Esophagus muscularis mucosa (tissue), 4 donors: ENCODE measurements around the gene SLC8B1. TPM values are rescaled to one million over a fixed set of nuclear protein-coding genes. Genes with fewer than 3 reads are reported as not detected.

Experiments used
- DNase-seq: peaks from one replicate; pipeline ENCODE4 v3.0.0-alpha.2; 2017; ENCODE audit errors: extremely low spot score
- H3K27ac ChIP-seq, 4 donors: fragments of 200-600 bp; sonication (generic); replicated peaks in 1 of 4; 1 replicate in 3 of 4; 2 replicates in 1 of 4; pipeline ENCODE4 v1.5.1; 2016 to 2019; ENCODE audit warnings: mild to moderate bottlenecking in 1 of 4
- H3K27me3 ChIP-seq, 4 donors: fragments of 200-600 bp; sonication (generic); one replicate each; pipeline versions ENCODE4 v1.5.1 to v1.6.0; 2016 to 2019
- H3K36me3 ChIP-seq, 4 donors: fragments of 200-600 bp; sonication (generic); one replicate each; pipeline ENCODE4 v1.5.1; 2016 to 2019
- H3K4me1 ChIP-seq, 4 donors: fragments of 200-600 bp; sonication (generic); one replicate each; pipeline ENCODE4 v1.5.1; 2016 to 2019
- H3K4me3 ChIP-seq, 4 donors: fragments of 200-600 bp; sonication (generic); 1 replicate in 2 of 4; 2 replicates in 2 of 4; pipeline ENCODE4 v1.5.1; 2016 to 2019; ENCODE audit warnings: mild to moderate bottlenecking in 4 of 4, moderate library complexity in 1 of 4
- H3K9me3 ChIP-seq, 4 donors: fragments of 200-600 bp; sonication (generic); 1 replicate in 3 of 4; 2 replicates in 1 of 4; pipeline ENCODE4 v1.5.1; 2016 to 2019
- EP300 ChIP-seq: sonication (generic); formaldehyde crosslinking; IDR thresholded peaks from one replicate; pipeline ENCODE4 v1.6.1; 2017; ENCODE audit warnings: antibody characterized with exemption
- POLR2A ChIP-seq: fragments of 450-650 bp; IDR thresholded peaks from one replicate; pipeline ENCODE4 v1.6.1; 2017; ENCODE audit warnings: antibody characterized with exemption, moderate library complexity, mild to moderate bottlenecking, low read depth
- POLR2AphosphoS5 ChIP-seq, 2 donors: sonication (generic); formaldehyde crosslinking; IDR thresholded peaks; one replicate each; pipeline ENCODE4 v1.6.1; 2017; ENCODE audit warnings: antibody characterized with exemption in 2 of 2
- WGBS: methylation state at CpG from one replicate; pipeline ENCODE4 v1.1.5; 2018; 5-methylcytosine and 5-hydroxymethylcytosine counted together
- intact Hi-C: fragments of 100-400 bp; cut with DNase I; formaldehyde crosslinking; loops from one replicate; pipeline ENCODE4 v1.15.1; 2023
- total RNA-seq, 4 donors: library from RNA; depleted of rRNA; stranded (reverse); fragments of >200 nt; gene quantifications; one replicate each; pipeline versions ENCODE4 v1.1.0 to v1.2.1, GENCODE V29; 2016
- TF ChIP-seq, protein P1 (sequence below), 3 experiments: fragments of 200-600 bp in 2 of 3; fragments of 450-650 bp in 1 of 3; sonication (generic) in 2 of 3; IDR thresholded peaks; one replicate each; pipeline ENCODE4 v1.5.1; 2017 to 2019; ENCODE audit warnings: antibody characterized with exemption in 3 of 3, mild to moderate bottlenecking in 2 of 3, moderate library complexity in 1 of 3

SLC8B1 gene
- total RNA-seq, 4 donors from 2014 or later, result 19.1 to 22.8 (median 19.8) TPM

DNA sequence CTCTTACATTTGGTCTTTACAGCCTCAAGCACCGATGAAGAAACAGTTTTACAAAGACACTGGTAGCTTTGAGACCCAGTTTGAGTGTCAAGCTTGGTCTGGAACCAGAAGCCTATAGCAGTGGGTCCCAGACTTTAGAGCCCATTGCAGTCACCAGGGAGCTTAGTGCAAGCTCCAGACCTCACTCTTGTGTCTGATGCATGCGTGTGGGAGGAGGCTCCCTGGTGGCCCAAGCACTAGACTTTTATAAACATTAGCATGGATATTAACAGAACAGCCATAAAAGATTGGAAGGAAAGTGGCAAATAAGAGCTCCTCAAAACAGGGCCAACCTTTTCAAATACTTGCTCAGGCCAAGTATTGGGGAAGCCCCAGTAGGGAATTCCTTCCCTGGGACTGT lies 45.5 kb downstream of the SLC8B1 start:
- H3K27me3 ChIP-seq, result no peaks in the 10 kb centered on the region
- H3K27ac ChIP-seq, result no peak overlapping the region
- no peaks in the 10 kb centered on the region for H3K9me3 ChIP-seq
- intact Hi-C loops, result no loop called here
- no peak for DNase-seq
- TF ChIP-seq POLR2AphosphoS5 (IDR thresholded peaks at IDR 0.05) (no peak), EP300 (no peak), POLR2A (no peak)
- TF ChIP-seq, protein P1, sequence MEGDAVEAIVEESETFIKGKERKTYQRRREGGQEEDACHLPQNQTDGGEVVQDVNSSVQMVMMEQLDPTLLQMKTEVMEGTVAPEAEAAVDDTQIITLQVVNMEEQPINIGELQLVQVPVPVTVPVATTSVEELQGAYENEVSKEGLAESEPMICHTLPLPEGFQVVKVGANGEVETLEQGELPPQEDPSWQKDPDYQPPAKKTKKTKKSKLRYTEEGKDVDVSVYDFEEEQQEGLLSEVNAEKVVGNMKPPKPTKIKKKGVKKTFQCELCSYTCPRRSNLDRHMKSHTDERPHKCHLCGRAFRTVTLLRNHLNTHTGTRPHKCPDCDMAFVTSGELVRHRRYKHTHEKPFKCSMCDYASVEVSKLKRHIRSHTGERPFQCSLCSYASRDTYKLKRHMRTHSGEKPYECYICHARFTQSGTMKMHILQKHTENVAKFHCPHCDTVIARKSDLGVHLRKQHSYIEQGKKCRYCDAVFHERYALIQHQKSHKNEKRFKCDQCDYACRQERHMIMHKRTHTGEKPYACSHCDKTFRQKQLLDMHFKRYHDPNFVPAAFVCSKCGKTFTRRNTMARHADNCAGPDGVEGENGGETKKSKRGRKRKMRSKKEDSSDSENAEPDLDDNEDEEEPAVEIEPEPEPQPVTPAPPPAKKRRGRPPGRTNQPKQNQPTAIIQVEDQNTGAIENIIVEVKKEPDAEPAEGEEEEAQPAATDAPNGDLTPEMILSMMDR (IDR thresholded peaks at IDR 0.05), result no peak
- no peaks in the 10 kb centered on the region for H3K4me1 ChIP-seq
- H3K4me3 ChIP-seq, result no peak overlapping the region
- H3K36me3 ChIP-seq, result peaks cover 55 to 100% (median 100%) of the 10 kb centered on the region in 4 donors
- WGBS, result 79% methylated on average over 2 of the region's 2 CpGs

DNA sequence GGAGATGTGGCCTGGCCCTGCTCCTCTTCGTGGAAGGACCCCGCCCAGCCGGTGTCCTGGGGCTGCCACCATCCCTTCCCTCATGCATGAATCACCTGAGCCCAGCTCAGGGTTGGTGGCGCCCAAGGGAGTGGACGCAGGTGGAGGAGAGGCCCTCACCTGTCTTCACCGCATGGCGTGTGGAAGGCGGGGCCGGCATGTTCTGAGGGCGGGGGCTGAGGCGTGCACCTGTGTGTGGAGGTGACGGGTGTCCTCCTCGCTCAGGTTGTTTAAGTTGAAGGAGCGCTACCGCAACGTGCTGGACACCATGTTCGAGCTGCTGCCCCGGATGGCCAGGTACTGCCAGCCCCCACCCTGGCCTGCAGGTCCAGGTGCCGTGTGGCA lies 47.0 kb downstream of the SLC8B1 start:
- no peak overlapping the region for H3K4me3 ChIP-seq
- intact Hi-C loops, result no loop called here
- TF ChIP-seq POLR2AphosphoS5 (IDR thresholded peaks at IDR 0.05) (no peak), POLR2A (no peak), EP300 (no peak)
- TF ChIP-seq, protein P1 (IDR thresholded peaks at IDR 0.05), result no peak
- no peaks in the 10 kb centered on the region for H3K4me1 ChIP-seq
- WGBS, result 97% methylated on average over 14 of the region's 19 CpGs
- H3K27me3 ChIP-seq, result no peaks in the 10 kb centered on the region
- peaks cover 55 to 100% (median 99%) of the 10 kb centered on the region in 4 donors for H3K36me3 ChIP-seq
- DNase-seq, result no peak
- H3K27ac ChIP-seq, result no peak overlapping the region
- H3K9me3 ChIP-seq, result no peaks in the 10 kb centered on the region

DNA sequence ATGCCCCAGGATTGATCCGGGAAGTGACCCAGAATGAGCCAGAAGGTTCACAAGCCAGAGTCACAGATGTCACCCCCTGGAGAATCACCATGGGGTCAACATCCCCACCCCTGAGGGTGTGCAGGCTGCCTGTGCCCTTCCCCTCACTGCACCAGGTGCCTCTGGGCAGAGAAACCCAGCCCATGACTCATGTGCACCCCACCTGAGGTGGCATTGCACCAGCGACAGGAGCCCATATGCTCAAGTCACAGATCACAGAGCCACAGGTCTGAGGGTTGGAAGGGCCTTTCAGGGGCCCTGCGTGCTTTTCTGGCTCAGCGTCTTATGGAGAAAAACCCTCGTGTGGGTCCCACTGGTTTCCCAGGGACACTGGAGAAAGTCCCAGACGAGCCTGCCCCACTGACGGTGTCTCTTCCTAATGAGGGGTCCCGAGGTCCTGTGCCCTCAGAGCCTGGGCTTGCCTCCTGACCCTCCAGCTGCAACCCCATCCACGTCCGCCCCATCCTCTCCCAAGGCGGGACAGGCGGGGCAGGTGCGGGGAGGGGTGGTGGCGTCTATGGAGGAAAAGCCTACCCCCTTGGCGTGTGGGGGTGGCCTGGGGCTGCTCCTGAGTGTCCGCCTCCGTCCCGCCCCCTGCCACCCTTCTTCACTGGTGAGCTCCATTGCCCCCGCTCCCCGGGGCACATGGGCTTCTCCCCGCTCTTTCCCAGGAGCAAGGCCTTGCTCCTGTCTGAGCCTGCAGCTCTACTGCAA lies 47.6 kb downstream of the SLC8B1 start:
- H3K4me3 ChIP-seq, result no peak overlapping the region
- no peak for TF ChIP-seq POLR2AphosphoS5 (IDR thresholded peaks at IDR 0.05)
- TF ChIP-seq POLR2A, result no peak
- TF ChIP-seq, protein P1 (IDR thresholded peaks at IDR 0.05), result no peak
- TF ChIP-seq EP300, result no peak
- H3K9me3 ChIP-seq, result no peaks in the 10 kb centered on the region
- peaks cover 55 to 99% (median 98%) of the 10 kb centered on the region in 4 donors for H3K36me3 ChIP-seq
- intact Hi-C loops, result no loop called here
- no peaks in the 10 kb centered on the region for H3K27me3 ChIP-seq
- no peak for DNase-seq
- no peaks in the 10 kb centered on the region for H3K4me1 ChIP-seq
- no peak overlapping the region for H3K27ac ChIP-seq
- 94% methylated on average over 18 of the region's 21 CpGs for WGBS

DNA sequence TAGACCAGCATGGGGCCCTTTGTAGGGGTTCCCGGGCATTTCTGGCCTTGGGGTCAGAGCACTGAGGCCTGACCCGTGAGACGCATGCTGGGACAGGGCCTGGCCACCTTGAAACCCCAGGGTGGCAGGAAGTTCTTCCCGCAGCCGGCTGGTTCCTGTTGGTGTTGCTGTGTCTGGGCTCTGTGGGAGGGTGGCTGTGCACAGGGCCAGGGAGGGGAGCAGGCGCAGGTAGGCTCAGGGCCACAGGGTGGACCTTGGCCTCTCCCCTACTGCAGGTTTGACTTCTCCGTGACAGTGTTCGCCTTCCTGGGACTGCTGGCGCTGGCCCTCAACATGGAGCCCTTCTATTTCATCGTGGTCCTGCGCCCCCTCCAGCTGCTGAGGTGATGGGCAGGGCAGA lies 48.2 kb downstream of the SLC8B1 start:
- TF ChIP-seq, protein P1 (IDR thresholded peaks at IDR 0.05), result no peak
- TF ChIP-seq POLR2AphosphoS5 (IDR thresholded peaks at IDR 0.05) (no peak), EP300 (no peak), POLR2A (no peak)
- intact Hi-C loops, result no loop called here
- Histone ChIP-seq H3K4me1 (no peaks in the 10 kb centered on the region), H3K9me3 (no peaks in the 10 kb centered on the region), H3K27ac (no peak overlapping the region), H3K27me3 (no peaks in the 10 kb centered on the region), H3K4me3 (no peak overlapping the region), H3K36me3 (peaks cover 52 to 99% (median 92%) of the 10 kb centered on the region in 4 donors)
- whole genome bisulfite sequencing, result 93% methylated on average over 9 of the region's 11 CpGs
- DNase-seq, result no peak
